K562 (cell line): ENCODE measurements around the gene KMT5C. TPM values are rescaled to one million over a fixed set of nuclear protein-coding genes. Genes with fewer than 3 reads are reported as not detected.

ENCODE experiments used
- ATF1 ChIP-seq, 2 experiments: fragments of 450-650 bp in 1 of 2; IDR thresholded peaks; 2 replicates each; pipeline ENCODE4 v1.6.1; 2016; ENCODE audit warnings: missing compliant biosample characterization in 1 of 2, missing genetic modification characterization in 1 of 2
- CBX1 ChIP-seq: sonication (generic); IDR thresholded peaks from 2 replicates; pipeline ENCODE4 v1.6.1; 2016; ENCODE audit warnings: antibody characterized with exemption, low read depth, mild to moderate bottlenecking
- CTBP1 ChIP-seq: fragments of 450-650 bp; IDR thresholded peaks from 2 replicates; pipeline ENCODE4 v1.6.1; 2016; ENCODE audit warnings: borderline replicate concordance
- FOXP1 ChIP-seq: sonication (generic); formaldehyde crosslinking; IDR thresholded peaks from 2 replicates; pipeline ENCODE4 v1.8.0; 2022; ENCODE audit warnings: mild to moderate bottlenecking, missing genetic modification reagents
- GTF2A2 ChIP-seq: IDR thresholded peaks from 2 replicates; pipeline ENCODE4 v1.6.1; 2016; ENCODE audit warnings: mild to moderate bottlenecking, missing genetic modification characterization, missing compliant biosample characterization
- JUND ChIP-seq, 2 experiments: IDR thresholded peaks; 2 replicates in 1 of 2; 3 replicates in 1 of 2; pipeline ENCODE4 v1.6.1; 2011; ENCODE audit warnings: borderline replicate concordance in 2 of 2, low read depth in 2 of 2, low read length in 2 of 2, improper control_type of control experiment in 1 of 2, missing biosample characterization in 1 of 2, missing genetic modification characterization in 1 of 2, missing genetic modification reagents in 1 of 2
- NFIC ChIP-seq: fragments of 450-650 bp; IDR thresholded peaks from 2 replicates; pipeline ENCODE4 v1.6.1; 2017; ENCODE audit warnings: mild to moderate bottlenecking, inconsistent platforms
- NR4A1 ChIP-seq, 2 experiments: fragments of 250-450 bp in 1 of 2; fragments of 450-650 bp in 1 of 2; sonication (Bioruptor Pico) in 1 of 2; IDR thresholded peaks; 2 replicates each; pipeline versions ENCODE4 v1.4.0 to v1.6.1; 2016 to 2020; ENCODE audit warnings: mild to moderate bottlenecking in 2 of 2, missing compliant biosample characterization in 1 of 2, missing genetic modification characterization in 1 of 2, moderate library complexity in 1 of 2
- PHF20 ChIP-seq: fragments of 450-650 bp; IDR thresholded peaks from 2 replicates; pipeline ENCODE4 v1.6.1; 2018; ENCODE audit not compliant: partially characterized antibody
- POLR2B ChIP-seq: fragments of 450-650 bp; IDR thresholded peaks from 2 replicates; pipeline ENCODE4 v1.6.1; 2018; ENCODE audit warnings: low read depth; ENCODE audit not compliant: partially characterized antibody
- PTBP1 ChIP-seq: fragments of 200-400 bp; formaldehyde crosslinking; IDR thresholded peaks from 2 replicates; pipeline ENCODE4 v1.6.1; 2017; ENCODE audit warnings: low read depth, low read length
- SMARCA5 ChIP-seq: fragments of 450-650 bp; IDR thresholded peaks from 2 replicates; pipeline ENCODE4 v1.6.1; 2016
- SMARCE1 ChIP-seq: fragments of 450-650 bp; IDR thresholded peaks from 2 replicates; pipeline ENCODE4 v1.7.1; 2016; ENCODE audit warnings: mild to moderate bottlenecking
- TOE1 ChIP-seq, 2 experiments: fragments of 450-650 bp in 1 of 2; sonication (generic) in 1 of 2; formaldehyde crosslinking in 1 of 2; IDR thresholded peaks; 2 replicates each; pipeline versions ENCODE4 v1.7.1 to v1.8.0; 2016 to 2022; ENCODE audit warnings: borderline replicate concordance in 2 of 2, mild to moderate bottlenecking in 2 of 2, antibody characterized with exemption in 1 of 2, inconsistent platforms in 1 of 2, low read depth in 1 of 2, missing genetic modification reagents in 1 of 2, moderate library complexity in 1 of 2
- ZNF184 ChIP-seq: sonication (generic); formaldehyde crosslinking; IDR thresholded peaks from 2 replicates; pipeline ENCODE4 v1.5.0; 2020; ENCODE audit warnings: missing genetic modification reagents
- ZNF212 ChIP-seq: fragments of 450-650 bp; formaldehyde crosslinking; IDR thresholded peaks from 2 replicates; pipeline ENCODE4 v1.4.0; 2020; ENCODE audit warnings: mild to moderate bottlenecking
- polyA plus RNA-seq, 8 experiments: library from polyadenylated mRNA; depleted of rRNA in 4 of 8; stranded (reverse) in 5 of 8; unstranded in 3 of 8; fragments of >200 nt; fragmentation: Nextera tagmentation in 2 of 8; fragmentation: Illumina TruSeq in 1 of 8; extraction: Ambion mirVana in 2 of 8; extraction: Trizol in 1 of 8; gene quantifications; 2 replicates each; pipeline versions ENCODE4 v1.2.1 to v1.2.3, GENCODE V29; 2011 to 2014; ENCODE audit warnings: inconsistent platforms in 1 of 8, missing spikeins in 1 of 8
- total RNA-seq, 7 experiments: library from RNA; depleted of rRNA in 6 of 7; stranded (reverse); fragments of >200 nt in 6 of 7; fragmentation: Illumina TruSeq in 2 of 7; extraction: Trizol in 2 of 7; gene quantifications; 2 replicates each; pipeline versions ENCODE4 v1.2.1 to v1.2.3, GENCODE V29; 2011 to 2021; ENCODE audit warnings: low replicate concordance in 1 of 7
- TF ChIP-seq, protein P1 (sequence below): fragments of 450-650 bp; formaldehyde crosslinking; IDR thresholded peaks from 2 replicates; pipeline ENCODE4 v1.4.0; 2022; ENCODE audit warnings: missing genetic modification characterization
- TF ChIP-seq, protein P2 (sequence below): sonication (generic); formaldehyde crosslinking; IDR thresholded peaks from 2 replicates; pipeline ENCODE4 v1.8.0; 2023; ENCODE audit warnings: mild to moderate bottlenecking, missing genetic modification reagents
- TF ChIP-seq, protein P3 (sequence below): fragments of 450-650 bp; formaldehyde crosslinking; IDR thresholded peaks from 2 replicates; pipeline ENCODE4 v1.4.0; 2020; ENCODE audit warnings: mild to moderate bottlenecking, mixed read lengths
- TF ChIP-seq, protein P4 (sequence below): fragments of 200-800 bp; sonication (Bioruptor generic); IDR thresholded peaks from 2 replicates; pipeline ENCODE4 v1.6.1; 2017; ENCODE audit warnings: missing genetic modification characterization, missing compliant biosample characterization

The KMT5C gene
- total and polyA plus RNA-seq, 9 of the 15 experiments (the other 6 are each of a cell fraction or from before 2014, with no cell fraction given): 0.15 to 53.5 (median 16.6) TPM

DNA sequence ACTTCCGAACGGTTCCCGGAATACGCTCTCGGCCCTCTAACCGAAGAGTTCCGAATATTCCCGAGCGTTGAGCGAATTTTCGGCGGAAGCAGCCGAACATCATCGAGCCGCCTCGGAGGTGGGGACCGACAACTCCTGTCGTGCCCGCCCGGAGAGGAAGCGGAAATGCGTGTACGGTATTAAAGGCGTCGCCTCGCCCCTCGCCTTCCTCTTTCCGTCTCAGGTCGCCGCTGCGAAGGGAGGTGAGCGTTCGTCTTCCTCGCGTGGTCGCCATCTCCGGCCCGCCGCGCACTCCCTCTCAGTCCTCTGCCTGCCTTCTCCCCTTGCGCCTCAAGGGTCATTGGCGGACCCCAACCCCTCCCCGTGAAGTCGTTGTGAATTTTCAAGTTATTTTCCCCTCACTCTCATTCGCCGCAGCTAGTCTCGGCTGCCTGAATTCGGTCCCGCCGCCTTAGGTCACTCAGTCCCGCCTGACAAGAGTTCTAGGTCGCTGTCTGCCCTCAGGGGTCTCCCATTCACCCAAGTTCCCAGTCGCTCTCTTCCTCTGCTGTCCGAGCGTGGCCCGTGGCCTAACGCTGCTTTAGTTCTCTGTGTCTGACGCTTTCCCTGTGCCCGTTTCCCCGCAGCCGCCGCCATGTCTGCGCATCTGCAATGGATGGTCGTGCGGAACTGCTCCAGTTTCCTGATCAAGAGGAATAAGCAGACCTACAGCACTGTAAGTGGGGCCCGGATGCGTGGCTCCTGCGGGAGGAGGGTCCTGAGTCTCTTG lies 46.2 kb downstream of the KMT5C start, which contains the start of gene RPL28 (continued):
- TF ChIP-seq, protein P1, sequence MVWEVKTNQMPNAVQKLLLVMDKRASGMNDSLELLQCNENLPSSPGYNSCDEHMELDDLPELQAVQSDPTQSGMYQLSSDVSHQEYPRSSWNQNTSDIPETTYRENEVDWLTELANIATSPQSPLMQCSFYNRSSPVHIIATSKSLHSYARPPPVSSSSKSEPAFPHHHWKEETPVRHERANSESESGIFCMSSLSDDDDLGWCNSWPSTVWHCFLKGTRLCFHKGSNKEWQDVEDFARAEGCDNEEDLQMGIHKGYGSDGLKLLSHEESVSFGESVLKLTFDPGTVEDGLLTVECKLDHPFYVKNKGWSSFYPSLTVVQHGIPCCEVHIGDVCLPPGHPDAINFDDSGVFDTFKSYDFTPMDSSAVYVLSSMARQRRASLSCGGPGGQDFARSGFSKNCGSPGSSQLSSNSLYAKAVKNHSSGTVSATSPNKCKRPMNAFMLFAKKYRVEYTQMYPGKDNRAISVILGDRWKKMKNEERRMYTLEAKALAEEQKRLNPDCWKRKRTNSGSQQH (CRISPR knock-in tag): peak; percentile 57; the same call in 1 of the 2 replicates
- TF ChIP-seq ATF1 (CRISPR knock-in tag; IDR thresholded peaks at IDR 0.05) (no peak), ATF1 (tag; IDR thresholded peaks at IDR 0.05) (peak; percentile 93), SMARCE1 (0 out of 2 replicates have a peak, but pooled peaks have one; percentile 18), TOE1 (IDR thresholded peaks at IDR 0.05; ENCODE audit: borderline replicate concordance) (no peak), TOE1 (CRISPR knock-in tag; IDR thresholded peaks at IDR 0.05; ENCODE audit: borderline replicate concordance, low read depth) (peak; percentile 82; the same call in 1 of the 2 replicates), SMARCA5 (0 out of 2 replicates have a peak, but pooled peaks have one; percentile 64), ZNF184 (CRISPR knock-in tag) (no peak), CBX1 (peak; percentile 90; the same call in 1 of the 2 replicates), ZNF212 (CRISPR knock-in tag) (0 out of 2 replicates have a peak, but pooled peaks have one; percentile 68), FOXP1 (CRISPR knock-in tag) (peak; percentile 84; the same call in 1 of the 2 replicates), PTBP1 (peak; percentile 64; the same call in 1 of the 2 replicates), GTF2A2 (tag) (peak; percentile 64; the same call in 1 of the 2 replicates), NR4A1 (CRISPR knock-in tag; IDR thresholded peaks at IDR 0.05) (0 out of 2 replicates have a peak, but pooled peaks have one; percentile 19), NR4A1 (tag; IDR thresholded peaks at IDR 0.05) (no peak), PHF20 (no peak), CTBP1 (peak; percentile 26; the same call in 1 of the 2 replicates), NFIC (peak; percentile 42; the same call in 1 of the 2 replicates), JUND (IDR thresholded peaks at IDR 0.05; ENCODE audit: borderline replicate concordance, low read depth, low read length) (peak; percentile 26; the same call in 1 of the 2 replicates), JUND (tag; IDR thresholded peaks at IDR 0.05; ENCODE audit: borderline replicate concordance, low read depth, low read length) (no peak; the same call in 2 of the 3 replicates), POLR2B (peak; percentile 99)
- TF ChIP-seq, protein P2, sequence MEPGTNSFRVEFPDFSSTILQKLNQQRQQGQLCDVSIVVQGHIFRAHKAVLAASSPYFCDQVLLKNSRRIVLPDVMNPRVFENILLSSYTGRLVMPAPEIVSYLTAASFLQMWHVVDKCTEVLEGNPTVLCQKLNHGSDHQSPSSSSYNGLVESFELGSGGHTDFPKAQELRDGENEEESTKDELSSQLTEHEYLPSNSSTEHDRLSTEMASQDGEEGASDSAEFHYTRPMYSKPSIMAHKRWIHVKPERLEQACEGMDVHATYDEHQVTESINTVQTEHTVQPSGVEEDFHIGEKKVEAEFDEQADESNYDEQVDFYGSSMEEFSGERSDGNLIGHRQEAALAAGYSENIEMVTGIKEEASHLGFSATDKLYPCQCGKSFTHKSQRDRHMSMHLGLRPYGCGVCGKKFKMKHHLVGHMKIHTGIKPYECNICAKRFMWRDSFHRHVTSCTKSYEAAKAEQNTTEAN (CRISPR knock-in tag): no peak
- TF ChIP-seq, protein P3, sequence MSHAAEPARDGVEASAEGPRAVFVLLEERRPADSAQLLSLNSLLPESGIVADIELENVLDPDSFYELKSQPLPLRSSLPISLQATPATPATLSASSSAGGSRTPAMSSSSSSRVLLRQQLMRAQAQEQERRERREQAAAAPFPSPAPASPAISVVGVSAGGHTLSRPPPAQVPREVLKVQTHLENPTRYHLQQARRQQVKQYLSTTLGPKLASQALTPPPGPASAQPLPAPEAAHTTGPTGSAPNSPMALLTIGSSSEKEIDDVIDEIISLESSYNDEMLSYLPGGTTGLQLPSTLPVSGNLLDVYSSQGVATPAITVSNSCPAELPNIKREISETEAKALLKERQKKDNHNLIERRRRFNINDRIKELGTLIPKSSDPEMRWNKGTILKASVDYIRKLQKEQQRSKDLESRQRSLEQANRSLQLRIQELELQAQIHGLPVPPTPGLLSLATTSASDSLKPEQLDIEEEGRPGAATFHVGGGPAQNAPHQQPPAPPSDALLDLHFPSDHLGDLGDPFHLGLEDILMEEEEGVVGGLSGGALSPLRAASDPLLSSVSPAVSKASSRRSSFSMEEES (CRISPR knock-in tag): no peak
- TF ChIP-seq, protein P4, sequence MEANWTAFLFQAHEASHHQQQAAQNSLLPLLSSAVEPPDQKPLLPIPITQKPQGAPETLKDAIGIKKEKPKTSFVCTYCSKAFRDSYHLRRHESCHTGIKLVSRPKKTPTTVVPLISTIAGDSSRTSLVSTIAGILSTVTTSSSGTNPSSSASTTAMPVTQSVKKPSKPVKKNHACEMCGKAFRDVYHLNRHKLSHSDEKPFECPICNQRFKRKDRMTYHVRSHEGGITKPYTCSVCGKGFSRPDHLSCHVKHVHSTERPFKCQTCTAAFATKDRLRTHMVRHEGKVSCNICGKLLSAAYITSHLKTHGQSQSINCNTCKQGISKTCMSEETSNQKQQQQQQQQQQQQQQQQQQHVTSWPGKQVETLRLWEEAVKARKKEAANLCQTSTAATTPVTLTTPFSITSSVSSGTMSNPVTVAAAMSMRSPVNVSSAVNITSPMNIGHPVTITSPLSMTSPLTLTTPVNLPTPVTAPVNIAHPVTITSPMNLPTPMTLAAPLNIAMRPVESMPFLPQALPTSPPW: 0 out of 2 replicates have a peak, but pooled peaks have one; percentile 8
